Dermis microvascular lymphatic vessel endothelial cell (primary cell): ENCODE data around the gene PCLAF. TPM values are rescaled to one million over a fixed set of nuclear protein-coding genes. Genes with fewer than 3 reads are reported as not detected.
"Not testable (repeated sequence)": the region's sequence is repeated elsewhere in the genome, so short reads cannot be mapped to it uniquely, and the experiment has no call there.

Experiments used
- DNase-seq, 2 donors: peaks; one replicate each; pipeline versions ENCODE4 v3.0.0 to v3.0.0-alpha.2; 2010; ENCODE audit warnings: low read depth in 2 of 2
- total RNA-seq: library from RNA; depleted of rRNA; stranded (reverse); fragments of >200 nt; gene quantifications from 2 replicates; pipeline ENCODE4 v1.2.1, GENCODE V29; 2014

PCLAF gene
- total RNA-seq, 1 donor from 2014 or later: 37.5 TPM

GRCh38 chr15:64369078-64369607 lies 12.1 kb downstream of the PCLAF start:
- no peak for DNase-seq

GRCh38 chr15:64361259-64361658 lies 20.0 kb downstream of the PCLAF start:
- DNase-seq: no peak

- no peak for DNase-seq
Measured at GRCh38 chr15:64356710-64357040, 24.6 kb downstream of the PCLAF start.

DNA sequence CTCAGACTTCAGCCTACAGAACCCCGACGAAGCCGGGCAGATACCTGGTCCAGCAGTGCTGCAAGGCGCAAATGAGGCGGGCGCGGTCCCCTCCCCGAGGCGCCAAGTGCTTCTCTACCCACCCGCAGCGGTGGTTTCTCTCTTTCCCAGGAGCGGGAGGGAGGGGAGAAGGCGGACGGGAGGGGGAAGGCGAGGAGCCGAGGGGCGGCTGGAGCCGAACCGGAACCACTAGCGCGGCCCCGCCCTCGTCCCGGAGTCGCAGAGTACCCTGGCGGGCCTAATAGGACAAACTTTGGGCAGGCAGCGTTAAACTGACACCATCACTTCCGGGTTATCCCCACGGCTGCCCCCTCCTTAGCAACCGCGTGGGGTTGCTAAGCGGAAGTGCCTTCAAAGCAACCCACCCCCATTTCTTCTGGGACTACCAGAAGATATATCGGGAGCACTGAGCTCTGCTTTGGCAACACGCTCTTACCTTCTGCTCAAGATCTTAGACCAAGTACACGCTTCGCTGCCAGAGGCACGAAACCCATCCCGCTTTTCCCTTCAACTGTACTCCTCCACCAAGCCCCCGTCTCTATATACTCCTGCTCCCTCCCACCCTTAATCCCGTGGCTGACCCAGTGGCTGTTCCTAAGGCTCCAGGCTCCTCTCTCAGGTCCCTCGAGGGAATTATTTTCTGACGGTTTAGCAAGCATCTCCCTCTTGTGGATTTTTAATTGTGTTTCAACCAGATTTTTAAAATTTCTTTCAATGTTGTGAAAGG lies 25.1 kb downstream of the PCLAF start, which contains the start of gene CSNK1G1:
CSNK1G1 (minus strand) TSS at position 230 of the 766 bp plus-strand sequence. CDS start 55,674 bp downstream, outside the sequence.
- DNase-seq: peak; percentile 93 to 99

DNA sequence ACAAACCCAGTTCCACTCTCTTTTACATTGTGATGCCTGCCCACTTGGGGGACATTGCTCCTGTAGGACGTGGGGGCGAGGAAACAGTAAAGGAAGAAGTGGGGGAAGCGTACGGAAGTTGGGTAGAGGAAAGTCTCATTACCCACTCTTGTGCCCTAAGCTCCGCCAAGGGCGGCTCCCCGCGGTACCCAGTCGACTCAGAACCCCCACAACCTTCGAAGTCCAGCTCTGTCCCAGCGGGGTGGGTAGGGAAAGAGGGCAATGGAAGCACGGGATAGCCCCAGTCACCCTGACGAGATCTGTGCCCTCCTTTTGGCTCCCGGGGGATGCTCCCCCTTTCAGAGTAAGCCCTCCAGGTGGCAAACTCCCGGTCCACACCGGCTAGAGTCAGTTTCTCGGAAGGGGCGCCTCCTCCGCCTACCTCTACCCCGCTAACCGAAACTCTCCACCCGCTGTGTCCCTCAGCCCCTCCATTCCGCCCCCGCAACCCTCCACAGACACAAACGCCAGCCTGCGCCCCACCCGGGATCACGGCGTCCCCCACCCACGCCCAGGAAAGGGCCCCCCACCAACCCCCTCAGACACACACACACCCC lies 25.8 kb downstream of the PCLAF start:
- peak in 1 of 2 donors; percentile 24 for DNase-seq

DNA sequence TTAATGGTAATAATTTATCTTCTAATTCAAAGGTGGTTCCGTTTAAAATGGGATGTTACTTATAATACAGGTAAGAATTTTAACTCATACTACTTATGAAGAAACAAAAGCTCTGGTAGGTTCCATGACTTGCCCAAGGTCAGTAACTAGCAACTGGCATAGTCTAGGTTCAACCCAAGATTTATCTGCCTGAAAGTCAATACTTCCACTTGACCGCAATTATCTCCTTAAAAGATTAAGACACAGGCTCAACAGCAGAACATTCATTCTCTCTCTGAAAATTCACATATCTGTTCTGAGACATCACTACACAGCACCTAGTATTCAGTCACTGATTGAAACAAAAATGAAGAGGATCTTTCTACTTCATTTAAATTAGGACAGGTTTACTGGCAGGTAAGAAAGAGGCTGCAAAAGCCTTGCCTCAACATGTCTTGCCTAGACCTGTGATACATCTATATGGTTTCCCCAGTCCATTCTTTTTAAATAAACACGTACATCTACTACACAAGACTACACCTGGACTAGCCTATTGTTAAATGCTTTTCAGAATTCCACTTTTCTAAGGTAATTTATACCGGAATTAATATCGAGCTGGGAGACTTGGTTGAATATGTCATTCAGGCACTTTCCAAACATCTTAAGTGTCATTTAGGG lies 26.4 kb downstream of the PCLAF start:
- no peak for DNase-seq

- peak in 1 of 2 donors; percentile 53 for DNase-seq
Measured at GRCh38 chr15:64351265-64351664, 30.0 kb downstream of the PCLAF start.

DNA sequence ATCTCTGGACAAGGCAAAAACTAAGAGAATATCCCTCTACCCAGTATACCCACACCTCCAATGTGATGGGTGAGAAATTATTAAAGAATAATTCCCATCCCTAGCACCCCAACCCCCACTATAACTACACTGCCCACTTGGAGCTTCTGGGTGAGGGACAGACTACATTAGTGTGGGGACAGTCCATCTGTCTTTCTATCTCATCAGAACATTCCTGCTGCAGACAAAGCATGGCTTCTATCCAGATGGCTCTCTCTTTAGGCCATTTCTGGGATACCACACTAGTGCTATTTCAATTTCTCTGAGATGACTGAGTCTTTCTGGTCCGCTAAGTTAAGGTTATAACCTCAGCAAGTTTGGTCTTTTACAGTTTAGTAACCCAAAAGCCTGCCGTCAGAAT lies 31.9 kb downstream of the PCLAF start:
- no peak for DNase-seq

GRCh38 chr15:64348455-64348854 lies 32.8 kb downstream of the PCLAF start:
- DNase-seq: peak in 1 of 2 donors; percentile 39

GRCh38 chr15:64346242-64346641 lies 35.0 kb downstream of the PCLAF start:
- not testable (repeated sequence) for DNase-seq

DNA sequence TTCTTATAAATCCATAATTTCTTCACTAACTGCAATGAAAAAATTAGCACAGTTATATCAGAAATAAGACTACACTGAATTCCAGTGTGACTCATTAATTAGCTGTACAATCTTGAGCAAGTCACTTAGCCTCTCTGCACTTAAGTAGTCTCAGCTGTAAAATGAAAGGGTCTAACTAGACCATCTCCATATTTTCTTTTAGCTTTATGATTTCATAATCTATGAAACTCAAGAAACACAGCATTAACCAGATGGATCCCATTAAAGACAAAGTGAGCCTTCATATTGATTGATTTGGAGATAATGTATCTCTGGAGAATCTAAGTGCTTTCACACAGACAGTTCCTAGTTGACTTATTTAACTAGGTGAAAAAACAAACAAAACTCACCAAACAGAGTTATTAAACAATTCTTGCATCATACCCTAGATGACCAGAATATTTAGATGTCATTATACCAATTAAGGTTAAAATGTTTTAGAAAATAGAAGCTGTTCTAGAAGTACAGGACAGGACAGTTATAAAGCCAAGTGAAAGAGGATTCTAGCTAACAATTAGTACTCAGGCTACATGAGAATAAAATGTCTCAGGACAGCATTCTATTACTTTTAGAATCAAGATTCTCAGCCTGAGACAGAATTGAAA lies 36.5 kb downstream of the PCLAF start:
- peak in 1 of 2 donors; percentile 14 for DNase-seq

DNA sequence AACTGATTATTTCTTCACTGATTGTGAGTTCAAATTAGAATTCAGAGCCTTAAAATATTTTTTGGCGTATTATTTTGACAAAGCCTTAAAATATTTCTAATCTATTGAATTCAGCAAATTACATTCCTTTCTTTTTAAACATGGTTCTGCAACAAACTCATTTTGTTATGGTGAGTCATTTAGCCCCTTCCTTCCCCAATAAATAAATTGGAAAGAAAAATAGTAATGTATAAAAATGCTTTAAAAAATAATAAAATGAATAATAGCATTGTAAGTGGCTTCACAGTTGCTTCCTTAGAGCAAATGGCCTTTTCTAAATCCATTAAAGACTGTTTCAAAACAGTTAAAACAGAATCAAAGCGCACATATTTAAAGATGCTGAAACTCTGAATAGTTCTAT lies 37.4 kb downstream of the PCLAF start:
- peak in 1 of 2 donors; percentile 43 for DNase-seq

- DNase-seq: no peak
Measured at GRCh38 chr15:64343222-64343621, 38.0 kb downstream of the PCLAF start.

DNA sequence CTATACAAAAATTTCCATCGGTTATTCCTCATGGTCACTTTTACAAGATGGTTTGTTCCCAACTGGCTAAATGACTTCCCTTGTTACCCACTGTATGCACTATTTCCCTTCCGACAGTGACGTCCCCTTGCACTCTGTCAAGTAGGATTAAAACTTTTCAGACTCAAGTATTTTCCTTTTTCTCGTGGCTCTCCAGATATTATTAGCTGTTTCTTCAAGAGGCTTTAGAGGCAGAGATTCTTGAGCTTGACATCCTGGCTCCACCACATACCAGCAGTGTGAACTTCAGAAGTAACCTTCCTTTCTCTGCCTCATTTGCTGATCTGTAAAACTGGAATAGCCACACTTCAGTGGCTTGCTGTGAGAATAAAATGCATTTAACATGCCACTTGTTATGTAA lies 39.3 kb downstream of the PCLAF start:
- no peak for DNase-seq

GRCh38 chr15:64340355-64340754 lies 40.9 kb downstream of the PCLAF start:
- no peak for DNase-seq

- DNase-seq: peak; percentile 59 to 92
Measured at GRCh38 chr15:64337761-64338160, 43.5 kb downstream of the PCLAF start.

DNA sequence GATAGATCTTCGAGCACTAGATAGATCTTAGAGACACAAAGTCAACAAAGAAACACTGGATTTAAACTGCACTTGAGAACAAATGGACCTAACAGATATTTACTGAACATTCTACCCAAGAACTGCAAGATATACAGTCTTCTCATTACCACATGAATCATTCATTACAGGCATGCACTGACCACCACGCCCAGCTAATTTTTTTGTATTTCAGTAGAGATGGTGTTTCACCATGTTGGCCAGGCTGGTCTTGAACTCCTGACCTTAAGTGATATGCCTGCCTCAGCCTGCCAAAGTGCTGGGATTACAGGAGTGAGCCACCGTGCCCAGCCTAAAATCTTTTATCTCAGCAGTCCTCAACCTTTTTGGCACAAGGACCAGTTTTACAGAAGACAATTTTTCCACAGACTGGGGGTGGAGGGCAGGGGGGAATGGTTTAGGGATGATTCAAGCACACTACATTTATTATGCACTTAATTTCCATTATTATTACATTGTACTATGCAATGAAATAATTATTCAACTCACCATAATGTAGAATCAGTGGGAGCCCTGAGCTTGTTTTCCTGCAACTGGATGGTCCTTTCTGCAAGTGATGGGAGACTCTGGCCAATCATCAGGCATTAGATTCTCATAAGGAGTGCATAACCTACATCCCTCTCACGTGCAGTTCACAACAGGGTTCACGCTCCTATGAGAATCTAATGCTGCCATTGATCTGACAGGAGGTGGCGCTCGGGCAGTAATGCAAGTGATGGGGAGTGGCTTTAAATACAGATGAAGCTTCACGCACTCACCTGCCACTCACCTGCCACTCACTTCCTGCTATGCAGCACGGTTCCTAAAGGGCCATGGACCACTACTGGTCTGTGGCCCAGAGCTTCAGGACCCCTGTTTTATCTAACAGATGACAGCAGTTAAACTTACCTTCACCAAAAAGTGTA lies 47.0 kb downstream of the PCLAF start:
- no peak for DNase-seq

- no peak for DNase-seq
Measured at GRCh38 chr15:64333516-64333915, 47.7 kb downstream of the PCLAF start.

- not testable (repeated sequence) for DNase-seq
Measured at GRCh38 chr15:64331668-64332067, 49.6 kb downstream of the PCLAF start.

- DNase-seq: not testable (repeated sequence)
Measured at GRCh38 chr15:64326975-64327374, 54.3 kb downstream of the PCLAF start.

DNA sequence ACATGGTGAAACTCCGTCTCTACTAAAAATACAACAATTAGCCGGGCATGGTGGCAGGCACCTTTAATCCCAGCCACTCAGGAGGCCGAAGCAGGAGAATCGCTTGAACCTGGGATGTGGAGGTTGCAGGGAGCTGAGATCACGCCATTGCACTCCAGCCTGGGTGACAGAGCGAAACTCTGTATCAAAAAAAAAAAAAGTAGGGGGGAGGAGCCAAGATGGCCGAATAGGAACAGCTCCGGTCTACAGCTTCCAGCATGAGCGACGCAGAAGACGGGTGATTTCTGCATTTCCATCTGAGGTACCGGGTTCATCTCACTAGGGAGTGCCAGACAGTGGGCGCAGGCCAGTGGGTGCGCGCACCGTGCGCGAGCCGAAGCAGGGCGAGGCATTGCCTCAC lies 54.8 kb downstream of the PCLAF start:
- not testable (repeated sequence) for DNase-seq
